ENCODE data around the gene PPP4R4. TPM values are rescaled to one million over a fixed set of nuclear protein-coding genes. Genes with fewer than 3 reads are reported as not detected.

Gene PPP4R4
- polyA plus RNA-seq, 3 donors = 0.08 TPM; not detected in 2

- H3K27ac ChIP-seq (ENCODE audit: low read depth in 1 of 2, low read length in 2 of 2) = no peak overlapping the region
- no peak for DNase-seq
- no peaks in the 10 kb centered on the region for H3K9me3 ChIP-seq (replicated peaks in 1 of 2; ENCODE audit: control insufficient read depth in 1 of 2, insufficient read depth in 1 of 2, low read length in 2 of 2)
- no peak overlapping the region for H3K4me3 ChIP-seq (replicated peaks in 1 of 3; ENCODE audit: low read depth in 2 of 3, low read length in 3 of 3)
- no peaks in the 10 kb centered on the region for H4K20me1 ChIP-seq (ENCODE audit: insufficient read depth, low read length)
- peaks cover 0 to 3% (median 2%) of the 10 kb centered on the region in 3 donors for H3K27me3 Mint-ChIP-seq (ENCODE audit: low read depth in 3 of 3)
- no peak for TF ChIP-seq CTCF (IDR thresholded peaks at IDR 0.05)
- no peak overlapping the region for H3K27ac Mint-ChIP-seq
- H3K4me1 ChIP-seq (ENCODE audit: control insufficient read depth in 1 of 2, insufficient read depth in 2 of 2, low read length in 2 of 2) = peaks cover 26 to 30% of the 10 kb centered on the region in 2 donors
- H3K4me3 Mint-ChIP-seq = peak overlapping the region in 1 of 2 donors; percentile 42
- H2AFZ ChIP-seq (ENCODE audit: insufficient read depth, low read depth, low read length, poor library complexity, severe bottlenecking) = no peak overlapping the region
- intact Hi-C loops (cut with micrococcal nuclease) = no loop called here
- 95% methylated on average over 3 of the region's 5 CpGs for WGBS (ENCODE audit: insufficient coverage)
- H3K9ac ChIP-seq (ENCODE audit: insufficient read depth, low read length, poor library complexity, severe bottlenecking) = no peak overlapping the region
- H3K79me2 ChIP-seq (ENCODE audit: insufficient read depth, low read length) = no peaks in the 10 kb centered on the region
- H3K27me3 ChIP-seq (ENCODE audit: control insufficient read depth in 2 of 2, insufficient read depth in 2 of 2, low read length in 2 of 2) = no peaks in the 10 kb centered on the region
- no peaks in the 10 kb centered on the region for H3K36me3 ChIP-seq (replicated peaks in 1 of 2; ENCODE audit: control insufficient read depth in 1 of 2, insufficient read depth in 2 of 2, low read length in 2 of 2)
- H3K4me2 ChIP-seq (replicated peaks; ENCODE audit: extremely low read depth, low read length, poor library complexity, severe bottlenecking) = peak overlapping the region; percentile 24
- H3K36me3 Mint-ChIP-seq = no peaks in the 10 kb centered on the region
- H3K9me3 Mint-ChIP-seq = peaks cover 0 to 3% (median 0%) of the 10 kb centered on the region in 7 donors
- peaks cover 51% of the 10 kb centered on the region for H3K4me1 Mint-ChIP-seq
Measured at GRCh38 chr14:94162466-94162865, 11.7 kb upstream of the PPP4R4 start.

DNA sequence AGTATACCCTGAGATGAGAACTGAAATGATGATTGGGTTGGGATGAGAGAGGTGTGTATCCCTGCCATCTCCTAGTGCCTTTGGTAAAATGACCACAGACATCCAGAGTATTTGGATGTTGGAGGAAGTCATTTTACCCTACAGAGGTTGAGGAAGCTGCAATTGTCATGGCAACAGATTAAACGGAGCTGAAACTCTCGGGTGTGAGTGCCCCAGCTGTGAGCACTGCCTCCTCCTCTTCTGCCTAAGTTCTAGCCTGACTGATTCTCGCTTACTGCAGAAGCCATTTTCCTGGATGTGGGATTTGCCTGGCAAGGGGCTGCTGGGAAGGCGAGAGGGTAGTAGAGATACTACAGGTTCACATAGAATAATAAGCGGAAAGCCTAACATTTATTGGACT is 10.3 kb upstream of the PPP4R4 start:
- Histone ChIP-seq H4K20me1 (ENCODE audit: insufficient read depth, low read length) (no peaks in the 10 kb centered on the region), H3K4me2 (replicated peaks; ENCODE audit: extremely low read depth, low read length, poor library complexity, severe bottlenecking) (no peak overlapping the region), H3K4me3 (replicated peaks in 1 of 3; ENCODE audit: low read depth in 2 of 3, low read length in 3 of 3) (no peak overlapping the region), H2AFZ (ENCODE audit: insufficient read depth, low read depth, low read length, poor library complexity, severe bottlenecking) (no peak overlapping the region), H3K79me2 (ENCODE audit: insufficient read depth, low read length) (no peaks in the 10 kb centered on the region), H3K27ac (ENCODE audit: low read depth in 1 of 2, low read length in 2 of 2) (no peak overlapping the region), H3K4me1 (ENCODE audit: control insufficient read depth in 1 of 2, insufficient read depth in 2 of 2, low read length in 2 of 2) (peaks cover 26 to 30% of the 10 kb centered on the region in 2 donors), H3K9me3 (replicated peaks in 1 of 2; ENCODE audit: control insufficient read depth in 1 of 2, insufficient read depth in 1 of 2, low read length in 2 of 2) (no peaks in the 10 kb centered on the region), H3K9ac (ENCODE audit: insufficient read depth, low read length, poor library complexity, severe bottlenecking) (no peak overlapping the region), H3K36me3 (replicated peaks in 1 of 2; ENCODE audit: control insufficient read depth in 1 of 2, insufficient read depth in 2 of 2, low read length in 2 of 2) (no peaks in the 10 kb centered on the region), H3K27me3 (ENCODE audit: control insufficient read depth in 2 of 2, insufficient read depth in 2 of 2, low read length in 2 of 2) (no peaks in the 10 kb centered on the region)
- peak in 1 of 3 donors; percentile 24 for DNase-seq
- intact Hi-C loops (cut with micrococcal nuclease) = no loop called here
- WGBS (ENCODE audit: insufficient coverage) = 0% methylated on average over 2 of the region's 5 CpGs
- Mint-ChIP-seq H3K27me3 (ENCODE audit: low read depth in 3 of 3) (no peaks in the 10 kb centered on the region), H3K9me3 (peaks cover 0 to 3% (median 0%) of the 10 kb centered on the region in 7 donors), H3K4me1 (peaks cover 44% of the 10 kb centered on the region), H3K27ac (peak overlapping the region in 1 of 7 donors; percentile 28), H3K4me3 (no peak overlapping the region), H3K36me3 (no peaks in the 10 kb centered on the region)
- no peak for TF ChIP-seq CTCF (IDR thresholded peaks at IDR 0.05)

All from CD14-positive monocyte (primary cell).